ENCODE measurements around the gene CXorf66.

- TF ChIP-seq POLR2A (IDR thresholded peaks at IDR 0.05; ENCODE audit: low read length) (no peak), GATA1 (IDR thresholded peaks at IDR 0.05; ENCODE audit: low read depth, low read length) (no peak)
Measured at GRCh38 chrX:139931646-139932072, 33.7 kb downstream of the CXorf66 start.

Measured in erythroblast (primary cell).